Activated naive CD4-positive, alpha-beta T cell treated with anti-CD3 and anti-CD28 coated beads, Interleukin-2, amount 10 ng/mL, durations not matched to agents 7 days and 5 days (primary cell): Measurements from ENCODE around the gene TPD52L2.
"Not testable (repeated sequence)": the region's sequence is repeated elsewhere in the genome, so short reads cannot be mapped to it uniquely, and the experiment has no call there.

ENCODE experiments used
- CTCF ChIA-PET: fragments of 350-600 bp; sonication (Branson Sonifier 250); formaldehyde crosslinking; loops from one replicate; lab custom pipeline; 2021; ENCODE audit warnings: antibody characterized with exemption; lab: Charles Lee
- DNase-seq: peaks from one replicate; pipeline ENCODE4 v3.0.0-alpha.2; 2020
- H3K27ac Mint-ChIP-seq: one replicate; pipeline ENCODE4 v1.8.0; 2021; ENCODE audit warnings: mild to moderate bottlenecking, moderate library complexity, mixed read lengths
- H3K27me3 Mint-ChIP-seq: one replicate; pipeline ENCODE4 v1.8.0; 2021; ENCODE audit warnings: mild to moderate bottlenecking, mixed read lengths
- H3K36me3 Mint-ChIP-seq: one replicate; pipeline ENCODE4 v1.8.0; 2021; ENCODE audit warnings: mixed read lengths
- H3K4me1 Mint-ChIP-seq: one replicate; pipeline ENCODE4 v1.8.0; 2021; ENCODE audit warnings: mixed read lengths
- H3K4me3 Mint-ChIP-seq: one replicate; pipeline ENCODE4 v1.8.0; 2021; ENCODE audit warnings: mild to moderate bottlenecking, moderate library complexity, mixed read lengths
- H3K9me3 Mint-ChIP-seq: one replicate; pipeline ENCODE4 v1.8.0; 2021; ENCODE audit warnings: mixed read lengths

TPD52L2 gene

GRCh38 chr20:63873477-63873971 is 8.5 kb downstream of the TPD52L2 start:
- CTCF ChIA-PET, result no interaction called here
- peak overlapping the region; percentile 88 for H3K27ac Mint-ChIP-seq
- no peaks in the 10 kb centered on the region for H3K27me3 Mint-ChIP-seq
- H3K36me3 Mint-ChIP-seq, result peaks cover 44% of the 10 kb centered on the region
- DNase-seq, result peak; percentile 55
- H3K9me3 Mint-ChIP-seq, result no peaks in the 10 kb centered on the region
- peaks cover 15% of the 10 kb centered on the region for H3K4me1 Mint-ChIP-seq
- H3K4me3 Mint-ChIP-seq, result no peak overlapping the region

GRCh38 chr20:63874241-63874640 is 9.2 kb downstream of the TPD52L2 start:
- H3K27me3 Mint-ChIP-seq, CTCF ChIA-PET, H3K27ac Mint-ChIP-seq, H3K9me3 Mint-ChIP-seq, H3K4me3 Mint-ChIP-seq, DNase-seq: not testable (repeated sequence)
- peaks cover 15% of the 10 kb centered on the region for H3K4me1 Mint-ChIP-seq
- H3K36me3 Mint-ChIP-seq, result peaks cover 42% of the 10 kb centered on the region

- H3K27me3 Mint-ChIP-seq, result no peaks in the 10 kb centered on the region
- peaks cover 15% of the 10 kb centered on the region for H3K4me1 Mint-ChIP-seq
- no peak overlapping the region for H3K4me3 Mint-ChIP-seq
- H3K27ac Mint-ChIP-seq, result no peak overlapping the region
- no peak for DNase-seq
- H3K9me3 Mint-ChIP-seq, result no peaks in the 10 kb centered on the region
- peaks cover 34% of the 10 kb centered on the region for H3K36me3 Mint-ChIP-seq
- CTCF ChIA-PET, result no interaction called here
These were observed 11.5 kb downstream of the TPD52L2 start for GRCh38 chr20:63876489-63877036.

- peaks cover 35% of the 10 kb centered on the region for H3K36me3 Mint-ChIP-seq
- CTCF ChIA-PET, result no interaction called here
- no peaks in the 10 kb centered on the region for H3K27me3 Mint-ChIP-seq
- peaks cover 11% of the 10 kb centered on the region for H3K4me1 Mint-ChIP-seq
- H3K9me3 Mint-ChIP-seq, result no peaks in the 10 kb centered on the region
- H3K4me3 Mint-ChIP-seq, result no peak overlapping the region
- no peak overlapping the region for H3K27ac Mint-ChIP-seq
- no peak for DNase-seq
These were observed 12.8 kb downstream of the TPD52L2 start for GRCh38 chr20:63877755-63878470.

GRCh38 chr20:63878899-63879663 is 14.0 kb downstream of the TPD52L2 start:
- H3K4me3 Mint-ChIP-seq, result no peak overlapping the region
- H3K9me3 Mint-ChIP-seq, result no peaks in the 10 kb centered on the region
- no peaks in the 10 kb centered on the region for H3K27me3 Mint-ChIP-seq
- H3K4me1 Mint-ChIP-seq, result peaks cover 3% of the 10 kb centered on the region
- CTCF ChIA-PET, result no interaction called here
- H3K36me3 Mint-ChIP-seq, result peaks cover 34% of the 10 kb centered on the region
- no peak overlapping the region for H3K27ac Mint-ChIP-seq
- DNase-seq, result no peak

GRCh38 chr20:63880901-63881300 is 15.8 kb downstream of the TPD52L2 start:
- H3K9me3 Mint-ChIP-seq, DNase-seq, H3K4me1 Mint-ChIP-seq, H3K27me3 Mint-ChIP-seq, H3K4me3 Mint-ChIP-seq, H3K27ac Mint-ChIP-seq, CTCF ChIA-PET: not testable (repeated sequence)
- H3K36me3 Mint-ChIP-seq, result peaks cover 27% of the 10 kb centered on the region

GRCh38 chr20:63881451-63882226 is 16.6 kb downstream of the TPD52L2 start:
- no peak for DNase-seq
- Mint-ChIP-seq H3K27me3 (no peaks in the 10 kb centered on the region), H3K36me3 (peaks cover 21% of the 10 kb centered on the region), H3K4me1 (no peaks in the 10 kb centered on the region), H3K9me3 (no peaks in the 10 kb centered on the region), H3K27ac (no peak overlapping the region), H3K4me3 (no peak overlapping the region)
- CTCF ChIA-PET, result no interaction called here

- H3K4me1 Mint-ChIP-seq, result peaks cover 2% of the 10 kb centered on the region
- CTCF ChIA-PET, result no interaction called here
- no peaks in the 10 kb centered on the region for H3K27me3 Mint-ChIP-seq
- no peak for DNase-seq
- no peaks in the 10 kb centered on the region for H3K9me3 Mint-ChIP-seq
- peaks cover 21% of the 10 kb centered on the region for H3K36me3 Mint-ChIP-seq
- H3K4me3 Mint-ChIP-seq, result no peak overlapping the region
- H3K27ac Mint-ChIP-seq, result no peak overlapping the region
These were observed 17.5 kb downstream of the TPD52L2 start for GRCh38 chr20:63882257-63883200.

GRCh38 chr20:63883201-63883593 is 18.1 kb downstream of the TPD52L2 start:
- H3K36me3 Mint-ChIP-seq, result peaks cover 17% of the 10 kb centered on the region

GRCh38 chr20:63884506-63885263 is 19.6 kb downstream of the TPD52L2 start:
- H3K27ac Mint-ChIP-seq, result no peak overlapping the region
- no peak overlapping the region for H3K4me3 Mint-ChIP-seq
- no peaks in the 10 kb centered on the region for H3K9me3 Mint-ChIP-seq
- CTCF ChIA-PET, result interaction anchor here (0.6 to 0.7 kb wide), 2 partner anchors 9 to 79 kb away, joined by 3 read pairs; no protein-coding TSS in a partner anchor
- no peaks in the 10 kb centered on the region for H3K27me3 Mint-ChIP-seq
- no peak for DNase-seq
- H3K36me3 Mint-ChIP-seq, result peaks cover 20% of the 10 kb centered on the region
- H3K4me1 Mint-ChIP-seq, result peaks cover 2% of the 10 kb centered on the region

More at GRCh38 chr20:63883201-63883593, 18.1 kb downstream of the TPD52L2 start:
- DNase-seq, result no peak
- H3K27me3 Mint-ChIP-seq, result no peaks in the 10 kb centered on the region
- H3K27ac Mint-ChIP-seq, result no peak overlapping the region
- no peaks in the 10 kb centered on the region for H3K9me3 Mint-ChIP-seq
- peaks cover 2% of the 10 kb centered on the region for H3K4me1 Mint-ChIP-seq
- CTCF ChIA-PET, result no interaction called here
- no peak overlapping the region for H3K4me3 Mint-ChIP-seq

- DNase-seq, result no peak
- H3K27ac Mint-ChIP-seq, result no peak overlapping the region
- peaks cover 2% of the 10 kb centered on the region for H3K4me1 Mint-ChIP-seq
- no peaks in the 10 kb centered on the region for H3K9me3 Mint-ChIP-seq
- CTCF ChIA-PET, result interaction anchor here (0.6 kb wide), 1 partner anchor 80 kb away, joined by 3 read pairs; no protein-coding TSS in a partner anchor
- H3K27me3 Mint-ChIP-seq, result no peaks in the 10 kb centered on the region
- H3K36me3 Mint-ChIP-seq, result peaks cover 22% of the 10 kb centered on the region
- no peak overlapping the region for H3K4me3 Mint-ChIP-seq
These were observed 20.4 kb downstream of the TPD52L2 start for GRCh38 chr20:63885264-63886053.

GRCh38 chr20:63886054-63886419 is 21.0 kb downstream of the TPD52L2 start:
- H3K36me3 Mint-ChIP-seq, result peaks cover 22% of the 10 kb centered on the region
- no peak overlapping the region for H3K27ac Mint-ChIP-seq
- CTCF ChIA-PET, result no interaction called here
- peaks cover 2% of the 10 kb centered on the region for H3K4me1 Mint-ChIP-seq
- H3K27me3 Mint-ChIP-seq, result no peaks in the 10 kb centered on the region
- no peak for DNase-seq
- no peaks in the 10 kb centered on the region for H3K9me3 Mint-ChIP-seq
- H3K4me3 Mint-ChIP-seq, result no peak overlapping the region
